ENCODE measurements around the gene GID4. TPM values are rescaled to one million over a fixed set of nuclear protein-coding genes. Genes with fewer than 3 reads are reported as not detected.

The GID4 gene
- total RNA-seq, 1 donor = 13.0 TPM

- no peak overlapping the region for H3K27ac ChIP-seq (ENCODE audit: low read depth, low read length)
- no peak for DNase-seq (ENCODE audit: insufficient read length, low spot score, missing footprints)
- H3K36me3 ChIP-seq (ENCODE audit: insufficient read depth, low read length) = no peaks in the 10 kb centered on the region
These were observed 78.3 kb downstream of the GID4 start for GRCh38 chr17:18117533-18117932.

More at GRCh38 chr17:18117533-18117932, 78.3 kb downstream of the GID4 start:
- Histone ChIP-seq H4K20me1 (ENCODE audit: insufficient read depth, low read length) (no peaks in the 10 kb centered on the region), H3K4me3 (ENCODE audit: insufficient read depth, low read length) (no peak overlapping the region), H3K4me1 (ENCODE audit: insufficient read depth, low read length) (no peaks in the 10 kb centered on the region), H3K79me2 (ENCODE audit: insufficient read depth, low read length) (no peaks in the 10 kb centered on the region), H2AFZ (ENCODE audit: low read length) (no peak overlapping the region), H3K27me3 (ENCODE audit: insufficient read depth, low read length) (no peaks in the 10 kb centered on the region), H3K9me3 (ENCODE audit: low read depth, low read length) (no peaks in the 10 kb centered on the region), H3K4me2 (ENCODE audit: insufficient read depth, low read length) (no peak overlapping the region)
- TF ChIP-seq CTCF (IDR thresholded peaks at IDR 0.05; ENCODE audit: extremely low read depth, low read depth, low read length) = no peak

Other genes with a start within 250 kb of the GID4 start
- gene SREBF1, start 202.4 kb upstream of the GID4 start, total RNA-seq = 115 and 133 TPM in 2 replicates
- 32.1 and 38.7 TPM in 2 replicates for gene TOM1L2, start 67.0 kb upstream of the GID4 start, total RNA-seq
- 1.8 and 2.9 TPM in 2 replicates for gene DRC3, start 66.5 kb upstream of the GID4 start, total RNA-seq
- 19.2 and 20.3 TPM in 2 replicates for gene ATPAF2, start 240 bp upstream of the GID4 start, total RNA-seq
- gene DRG2, start 48.5 kb downstream of the GID4 start, total RNA-seq = 33.0 and 40.2 TPM in 2 replicates
- 1.1 and 1.2 TPM in 2 replicates for gene MYO15A, start 69.3 kb downstream of the GID4 start, total RNA-seq
- 103 and 125 TPM in 2 replicates for gene ALKBH5, start 144.4 kb downstream of the GID4 start, total RNA-seq
- 41.0 and 50.3 TPM in 2 replicates for gene LLGL1, start 186.2 kb downstream of the GID4 start, total RNA-seq
- gene FLII, start 219.3 kb downstream of the GID4 start, total RNA-seq = 208 and 212 TPM in 2 replicates
- 14.5 and 16.5 TPM in 2 replicates for gene MIEF2, start 221.3 kb downstream of the GID4 start, total RNA-seq